K562 (cell line): ENCODE data around the gene CEP350. TPM values are rescaled to one million over a fixed set of nuclear protein-coding genes. Genes with fewer than 3 reads are reported as not detected.

ENCODE experiments used
- CC2D1A ChIP-seq: fragments of 450-650 bp; IDR thresholded peaks from 2 replicates; pipeline ENCODE4 v1.6.1; 2017; ENCODE audit warnings: mild to moderate bottlenecking
- CTBP1 ChIP-seq: fragments of 450-650 bp; IDR thresholded peaks from 2 replicates; pipeline ENCODE4 v1.6.1; 2016; ENCODE audit warnings: borderline replicate concordance
- ETV5 ChIP-seq: sonication (generic); formaldehyde crosslinking; IDR thresholded peaks from 2 replicates; pipeline ENCODE4 v1.4.0; 2020; ENCODE audit warnings: low read depth, mild to moderate bottlenecking, missing genetic modification reagents
- EZH2 ChIP-seq: IDR thresholded peaks from 2 replicates; pipeline ENCODE4 v1.6.1; 2012; ENCODE audit warnings: low read depth, mild to moderate bottlenecking, inconsistent platforms, low read length, borderline replicate concordance
- GABPB1 ChIP-seq: sonication (generic); formaldehyde crosslinking; IDR thresholded peaks from 2 replicates; pipeline ENCODE4 v1.8.0; 2022; ENCODE audit warnings: mild to moderate bottlenecking, missing genetic modification reagents
- GATA2 ChIP-seq: sonication (generic); formaldehyde crosslinking; IDR thresholded peaks from 2 replicates; pipeline ENCODE4 v1.4.0; 2020; ENCODE audit warnings: mild to moderate bottlenecking, missing genetic modification reagents
- KDM5B ChIP-seq: fragments of 200-600 bp; sonication (generic); IDR thresholded peaks from 2 replicates; pipeline ENCODE4 v1.6.1; 2012; ENCODE audit warnings: low read depth, mild to moderate bottlenecking, moderate library complexity, low read length, control low read depth, inconsistent platforms; ENCODE audit not compliant: insufficient replicate concordance
- KLF10 ChIP-seq: fragments of 250-450 bp; sonication (Bioruptor Pico); IDR thresholded peaks from 2 replicates; pipeline ENCODE4 v1.6.1; 2021; ENCODE audit warnings: matching md5 sums
- MCM2 ChIP-seq: fragments of 450-650 bp; IDR thresholded peaks from 2 replicates; pipeline ENCODE4 v1.6.1; 2017; ENCODE audit warnings: low read depth, mild to moderate bottlenecking
- MLLT1 ChIP-seq, 2 experiments: fragments of 450-650 bp; IDR thresholded peaks; 2 replicates each; pipeline ENCODE4 v1.6.1; 2016
- MNT ChIP-seq, 2 experiments: fragments of 450-650 bp; conservative IDR thresholded peaks; 2 replicates each; pipeline ENCODE4 v1.6.1; 2017; ENCODE audit warnings: mild to moderate bottlenecking in 2 of 2, moderate library complexity in 2 of 2
- NEUROD1 ChIP-seq: fragments of 150-350 bp; IDR thresholded peaks from 2 replicates; pipeline ENCODE4 v1.6.1; 2014; ENCODE audit warnings: borderline replicate concordance, low read length, low read depth; ENCODE audit not compliant: partially characterized antibody
- PCBP2 ChIP-seq: fragments of 200-400 bp; formaldehyde crosslinking; IDR thresholded peaks from 2 replicates; pipeline ENCODE4 v1.6.1; 2018; ENCODE audit warnings: low read length, low read depth, mild to moderate bottlenecking, moderate library complexity; ENCODE audit not compliant: poor library complexity, severe bottlenecking
- PRDM10 ChIP-seq: fragments of 450-650 bp; IDR thresholded peaks from 2 replicates; pipeline ENCODE4 v1.6.1; 2018; ENCODE audit not compliant: partially characterized antibody
- PTBP1 ChIP-seq: fragments of 200-400 bp; formaldehyde crosslinking; IDR thresholded peaks from 2 replicates; pipeline ENCODE4 v1.6.1; 2017; ENCODE audit warnings: low read depth, low read length
- PTRF ChIP-seq: fragments of 450-650 bp; IDR thresholded peaks from 2 replicates; pipeline ENCODE4 v1.6.1; 2016; ENCODE audit warnings: mild to moderate bottlenecking, missing genetic modification characterization, missing compliant biosample characterization
- RCOR1 ChIP-seq, 2 experiments: IDR thresholded peaks; 2 replicates each; pipeline ENCODE4 v1.6.1; 2012; ENCODE audit warnings: low read depth in 2 of 2, low read length in 2 of 2, borderline replicate concordance in 1 of 2, improper control_type of control experiment in 1 of 2
- SMAD2 ChIP-seq: fragments of 150-350 bp; IDR thresholded peaks from 2 replicates; pipeline ENCODE4 v1.6.1; 2014; ENCODE audit warnings: low read depth, mild to moderate bottlenecking, low read length
- SUPT5H ChIP-seq: fragments of 450-650 bp; IDR thresholded peaks from 2 replicates; pipeline ENCODE4 v1.6.1; 2016
- TARDBP ChIP-seq: fragments of 450-650 bp; IDR thresholded peaks from 2 replicates; pipeline ENCODE4 v1.6.1; 2016
- TCF15 ChIP-seq: fragments of 250-450 bp; sonication (Bioruptor Pico); IDR thresholded peaks from 2 replicates; pipeline ENCODE4 v1.8.0; 2022; ENCODE audit warnings: moderate library complexity, mild to moderate bottlenecking, inconsistent platforms
- polyA plus RNA-seq, 8 experiments: library from polyadenylated mRNA; depleted of rRNA in 4 of 8; stranded (reverse) in 5 of 8; unstranded in 3 of 8; fragments of >200 nt; fragmentation: Nextera tagmentation in 2 of 8; fragmentation: Illumina TruSeq in 1 of 8; extraction: Ambion mirVana in 2 of 8; extraction: Trizol in 1 of 8; gene quantifications; 2 replicates each; pipeline versions ENCODE4 v1.2.1 to v1.2.3, GENCODE V29; 2011 to 2014; ENCODE audit warnings: inconsistent platforms in 1 of 8, missing spikeins in 1 of 8
- total RNA-seq, 7 experiments: library from RNA; depleted of rRNA in 6 of 7; stranded (reverse); fragments of >200 nt in 6 of 7; fragmentation: Illumina TruSeq in 2 of 7; extraction: Trizol in 2 of 7; gene quantifications; 2 replicates each; pipeline versions ENCODE4 v1.2.1 to v1.2.3, GENCODE V29; 2011 to 2021; ENCODE audit warnings: low replicate concordance in 1 of 7

Gene CEP350
- total and polyA plus RNA-seq, 9 of the 15 experiments (the other 6 are each of a cell fraction or from before 2014, with no cell fraction given), result 8.3 to 64.3 (median 28.0) TPM

- TF ChIP-seq MLLT1 (IDR thresholded peaks at IDR 0.05), result 0 out of 4 replicates have a peak, but pooled peaks of 1 of the 2 experiments have one; percentile 13
- no peak for TF ChIP-seq EZH2
- TF ChIP-seq MCM2, result no peak
- TF ChIP-seq CC2D1A, result peak; percentile 2; the same call in 1 of the 2 replicates
- TF ChIP-seq NEUROD1, result peak; percentile 66
- no peak; the same call in none of the 2 replicates for TF ChIP-seq CTBP1
- TF ChIP-seq PRDM10, result peak; percentile 84
- TF ChIP-seq GATA2 (CRISPR knock-in tag), result 0 out of 2 replicates have a peak, but pooled peaks have one; percentile 27
- no peak for TF ChIP-seq TCF15 (CRISPR knock-in tag)
- TF ChIP-seq RCOR1 (IDR thresholded peaks at IDR 0.05; ENCODE audit: borderline replicate concordance in 1 of 2, low read depth in 2 of 2, low read length in 2 of 2), result peak; percentile 20 to 60; a peak in 1 of 4 replicates
- TF ChIP-seq MNT (conservative IDR thresholded peaks at IDR 0.05), result peak in 1 of 2 experiments; percentile 56; a peak in 2 of 4 replicates
- peak; percentile 71 for TF ChIP-seq SUPT5H
- no peak for TF ChIP-seq PTRF (tag)
- peak; percentile 70; the same call in 1 of the 2 replicates for TF ChIP-seq TARDBP
- peak; percentile 81 for TF ChIP-seq KDM5B
- TF ChIP-seq ETV5 (CRISPR knock-in tag), result 0 out of 2 replicates have a peak, but pooled peaks have one; percentile 34
- peak; percentile 42; the same call in 1 of the 2 replicates for TF ChIP-seq GABPB1 (CRISPR knock-in tag)
- no peak for TF ChIP-seq KLF10 (CRISPR knock-in tag)
- no peak for TF ChIP-seq PTBP1
- no peak for TF ChIP-seq PCBP2
- TF ChIP-seq SMAD2, result no peak
Measured at GRCh38 chr1:180154325-180155181, 199.9 kb downstream of the CEP350 start, which contains the start of gene QSOX1 (continued).
